Measurements from ENCODE around the gene CAMK1G. TPM values are rescaled to one million over a fixed set of nuclear protein-coding genes. Genes with fewer than 3 reads are reported as not detected.

CAMK1G gene
- total and polyA plus RNA-seq, 10 of the 15 experiments (the other 5 are each of a cell fraction or from before 2014, with no cell fraction given) = 0.18 to 0.20 TPM; not detected in 8

GRCh38 chr1:209657918-209658317, 74.4 kb downstream of the CAMK1G start:
- no peaks in the 10 kb centered on the region for H3K79me2 ChIP-seq (ENCODE audit: control insufficient read depth, insufficient read depth, low read length)
- in situ Hi-C loops (cut with MboI) (no loop called here), intact Hi-C loops (cut with micrococcal nuclease; ENCODE audit: unreplicated experiment) (loop anchor here (5.0 kb wide), 1 partner anchor 734 kb away; no protein-coding TSS in a partner anchor)
- DNase-seq (ENCODE audit: low read depth, low spot score) (no peak), FAIRE-seq (no peak), ATAC-seq (no peak)
- H3K4me2 ChIP-seq (ENCODE audit: control insufficient read depth, insufficient read depth) = no peak overlapping the region
- no peaks in the 10 kb centered on the region for H3K36me3 ChIP-seq (ENCODE audit: control insufficient read depth in 2 of 2, insufficient read depth in 2 of 2, low read length in 1 of 2)
- H4K20me1 ChIP-seq (ENCODE audit: control insufficient read depth, insufficient read depth) = no peaks in the 10 kb centered on the region
- POLR2A ChIA-PET = interaction anchor here (0.9 to 3.6 kb wide), 4 partner anchors 10 to 80 kb away, joined by 3 to 43 read pairs (median 8); partner anchors contain the start of gene G0S2
- 42% methylated on average over 5 of the region's 5 CpGs for WGBS (ENCODE audit: insufficient coverage, insufficient replicate concordance, low lambda C conversion rate, missing lambda C conversion rate)
- TF ChIP-seq SKIL (IDR thresholded peaks at IDR 0.05; ENCODE audit: low read depth, poor library complexity, severe bottlenecking) (no peak), KDM1A (IDR thresholded peaks at IDR 0.05; ENCODE audit: borderline replicate concordance) (no peak), LARP7 (IDR thresholded peaks at IDR 0.05) (no peak), MAX (IDR thresholded peaks at IDR 0.05; ENCODE audit: low read depth, low read length) (no peak), ATF7 (IDR thresholded peaks at IDR 0.05; ENCODE audit: low read depth) (no peak), DPF2 (IDR thresholded peaks at IDR 0.05) (no peak), MEF2A (IDR thresholded peaks at IDR 0.05; ENCODE audit: insufficient read depth, low read depth, low read length) (no peak), BCL11A (IDR thresholded peaks at IDR 0.05; ENCODE audit: low read depth, low read length) (no peak), EED (IDR thresholded peaks at IDR 0.05; ENCODE audit: low read depth) (no peak), ZNF217 (IDR thresholded peaks at IDR 0.05) (no peak)
- no peak overlapping the region for H2AFZ ChIP-seq (ENCODE audit: control insufficient read depth, low read depth, low read length)
- no peaks in the 10 kb centered on the region; a peak in 1 of 4 replicates for H3K27me3 ChIP-seq (replicated peaks in 1 of 2; ENCODE audit: control insufficient read depth in 2 of 2, insufficient read depth in 2 of 2, low read length in 1 of 2)
- H3K4me3 ChIP-seq = no peak overlapping the region
- no TSS peak for BruUV-seq (replicated peaks)
- SMC1A ChIA-PET (ENCODE audit: uncharacterized antibody, unreplicated experiment) = interaction anchor here (0.8 to 17.6 kb wide), 8 partner anchors 9 to 30 kb away, joined by 3 to 261 read pairs (median 5); partner anchors contain the start of gene G0S2
- RAD21 ChIA-PET (ENCODE audit: unreplicated experiment) = interaction anchor here (0.8 to 15.7 kb wide), 8 partner anchors 11 to 110 kb away, joined by 3 to 195 read pairs (median 4); partner anchors contain the start of gene G0S2
- CTCF ChIA-PET = interaction anchor here (0.8 to 2.7 kb wide), 8 partner anchors 10 to 92 kb away, joined by 3 to 23 read pairs (median 3); partner anchors contain the start of gene G0S2
- H3K4me1 ChIP-seq (ENCODE audit: control insufficient read depth, insufficient read depth, low read length) = peaks cover 18% of the 10 kb centered on the region
- H3K27ac ChIP-seq (ENCODE audit: control insufficient read depth, insufficient read depth) = no peak overlapping the region
- H3K9ac ChIP-seq (ENCODE audit: control insufficient read depth, insufficient read depth, low read length) = no peak overlapping the region
- H3K9me3 ChIP-seq (replicated peaks; ENCODE audit: control insufficient read depth, insufficient read depth, low read length) = no peaks in the 10 kb centered on the region

All from GM12878 (cell line).